CD4-positive, alpha-beta memory T cell (primary cell): ENCODE measurements around the gene ARID5B. TPM values are rescaled to one million over a fixed set of nuclear protein-coding genes. Genes with fewer than 3 reads are reported as not detected.
"Not testable (repeated sequence)": the region's sequence is repeated elsewhere in the genome, so short reads cannot be mapped to it uniquely, and the experiment has no call there.

Source experiments
- CTCF ChIA-PET: fragments of 350-600 bp; sonication (Branson Sonifier 250); formaldehyde crosslinking; loops from one replicate; lab custom pipeline; 2021; ENCODE audit warnings: inconsistent platforms; ENCODE audit not compliant: partially characterized antibody; lab: Charles Lee
- POLR2A ChIA-PET: fragments of 350-600 bp; sonication (Branson Sonifier 250); formaldehyde crosslinking; loops from one replicate; lab custom pipeline; 2021; ENCODE audit not compliant: partially characterized antibody; lab: Charles Lee
- DNase-seq, 5 donors: peaks; one replicate each; pipeline versions ENCODE4 v3.0.0 to v3.0.0-alpha.2; 2020 to 2022; ENCODE audit warnings: mixed read lengths in 1 of 5
- H3K27ac ChIP-seq: one replicate; pipeline ENCODE4 v1.7.0; 2013; ENCODE audit warnings: low read depth, low read length
- H3K27me3 ChIP-seq: 2 replicates; pipeline ENCODE4 v1.7.0; 2013; ENCODE audit warnings: mild to moderate bottlenecking, low read length, moderate library complexity; ENCODE audit not compliant: insufficient read depth
- H3K36me3 ChIP-seq: 2 replicates; pipeline ENCODE4 v1.7.0; 2013; ENCODE audit warnings: mild to moderate bottlenecking, low read length, moderate library complexity; ENCODE audit not compliant: insufficient read depth
- H3K4me1 ChIP-seq: 2 replicates; pipeline ENCODE4 v1.7.0; 2013; ENCODE audit warnings: mild to moderate bottlenecking, low read length, moderate library complexity; ENCODE audit not compliant: insufficient read depth
- H3K4me3 ChIP-seq, 2 donors: one replicate each; pipeline ENCODE4 v1.7.0; 2013; ENCODE audit warnings: low read length in 2 of 2, mild to moderate bottlenecking in 1 of 2
- H3K9me3 ChIP-seq, 2 donors: one replicate each; pipeline ENCODE4 v1.7.0; 2013; ENCODE audit warnings: low read length in 2 of 2, control low read depth in 1 of 2; ENCODE audit not compliant: control insufficient read depth in 1 of 2
- H3K27ac Mint-ChIP-seq, 7 donors: one replicate each; pipeline ENCODE4 v1.8.0; 2020 to 2021; ENCODE audit warnings: mixed read lengths in 7 of 7, mild to moderate bottlenecking in 6 of 7, inconsistent platforms in 3 of 7, moderate library complexity in 3 of 7
- H3K27me3 Mint-ChIP-seq, 2 donors: one replicate each; pipeline ENCODE4 v1.8.0; 2020 to 2021; ENCODE audit warnings: mixed read lengths in 2 of 2
- H3K36me3 Mint-ChIP-seq, 2 donors: one replicate each; pipeline ENCODE4 v1.8.0; 2020 to 2021; ENCODE audit warnings: mixed read lengths in 2 of 2, inconsistent platforms in 1 of 2, mild to moderate bottlenecking in 1 of 2
- H3K4me1 Mint-ChIP-seq, 4 donors: one replicate each; pipeline ENCODE4 v1.8.0; 2020 to 2021; ENCODE audit warnings: mixed read lengths in 4 of 4, mild to moderate bottlenecking in 1 of 4
- H3K4me3 Mint-ChIP-seq, 8 donors: one replicate each; pipeline ENCODE4 v1.8.0; 2020 to 2021; ENCODE audit warnings: mixed read lengths in 8 of 8, mild to moderate bottlenecking in 7 of 8, moderate library complexity in 6 of 8, inconsistent platforms in 3 of 8
- H3K9me3 Mint-ChIP-seq, 8 donors: one replicate each; pipeline ENCODE4 v1.8.0; 2020 to 2021; ENCODE audit warnings: mixed read lengths in 8 of 8, mild to moderate bottlenecking in 5 of 8, inconsistent platforms in 3 of 8, moderate library complexity in 1 of 8
- intact Hi-C: fragments of 100-400 bp; cut with micrococcal nuclease; formaldehyde crosslinking; loops from one replicate; pipeline ENCODE4 v1.15.1; 2023
- polyA plus RNA-seq, 2 donors: library from polyadenylated mRNA; unstranded; fragments of 300-500 nt; fragmentation: Illumina TruSeq; gene quantifications; one replicate each; pipeline ENCODE4 v1.2.3, GENCODE V29; 2021
- total RNA-seq, 2 experiments: library from RNA; stranded (reverse); gene quantifications; one replicate each; pipeline ENCODE4 v1.2.3, GENCODE V29; 2021

ARID5B gene
- total and polyA plus RNA-seq, 4 experiments from 2014 or later = 30.9 to 49.6 (median 41.9) TPM

DNA sequence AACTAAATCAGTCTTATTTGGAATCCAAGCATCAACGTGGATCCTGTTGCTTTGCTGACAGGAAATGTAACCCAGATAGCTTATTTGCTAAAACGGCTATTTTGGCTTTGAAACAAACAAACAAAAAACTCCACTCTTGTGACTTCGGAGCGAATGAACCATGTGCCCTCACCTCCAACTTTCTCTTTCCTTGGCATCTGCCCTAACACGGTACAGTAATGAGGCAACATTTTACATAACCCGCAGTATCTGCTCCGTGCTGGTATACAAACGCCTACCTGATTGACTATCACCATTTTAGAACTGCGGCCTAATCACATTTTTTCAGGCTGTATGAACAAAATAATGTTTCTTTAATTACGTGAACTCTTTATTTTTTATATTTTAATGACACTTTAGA, 37.5 kb upstream of the ARID5B start:
- intact Hi-C loops = no loop called here
- POLR2A ChIA-PET = no interaction called here
- Histone ChIP-seq H3K4me3 (no peak overlapping the region), H3K36me3 (no peaks in the 10 kb centered on the region), H3K4me1 (peaks cover 4% of the 10 kb centered on the region), H3K9me3 (no peaks in the 10 kb centered on the region), H3K27ac (no peak overlapping the region), H3K27me3 (no peaks in the 10 kb centered on the region)
- H3K9me3 Mint-ChIP-seq = no peaks in the 10 kb centered on the region
- no peak overlapping the region for H3K27ac Mint-ChIP-seq
- CTCF ChIA-PET = interaction anchor here (2.8 kb wide), 1 partner anchor 113 kb away, joined by 10 read pairs; no protein-coding TSS in a partner anchor
- H3K36me3 Mint-ChIP-seq = no peaks in the 10 kb centered on the region
- peaks cover 0 to 9% (median 3%) of the 10 kb centered on the region in 4 donors for H3K4me1 Mint-ChIP-seq
- DNase-seq = no peak
- H3K27me3 Mint-ChIP-seq = no peaks in the 10 kb centered on the region
- H3K4me3 Mint-ChIP-seq = no peak overlapping the region

DNA sequence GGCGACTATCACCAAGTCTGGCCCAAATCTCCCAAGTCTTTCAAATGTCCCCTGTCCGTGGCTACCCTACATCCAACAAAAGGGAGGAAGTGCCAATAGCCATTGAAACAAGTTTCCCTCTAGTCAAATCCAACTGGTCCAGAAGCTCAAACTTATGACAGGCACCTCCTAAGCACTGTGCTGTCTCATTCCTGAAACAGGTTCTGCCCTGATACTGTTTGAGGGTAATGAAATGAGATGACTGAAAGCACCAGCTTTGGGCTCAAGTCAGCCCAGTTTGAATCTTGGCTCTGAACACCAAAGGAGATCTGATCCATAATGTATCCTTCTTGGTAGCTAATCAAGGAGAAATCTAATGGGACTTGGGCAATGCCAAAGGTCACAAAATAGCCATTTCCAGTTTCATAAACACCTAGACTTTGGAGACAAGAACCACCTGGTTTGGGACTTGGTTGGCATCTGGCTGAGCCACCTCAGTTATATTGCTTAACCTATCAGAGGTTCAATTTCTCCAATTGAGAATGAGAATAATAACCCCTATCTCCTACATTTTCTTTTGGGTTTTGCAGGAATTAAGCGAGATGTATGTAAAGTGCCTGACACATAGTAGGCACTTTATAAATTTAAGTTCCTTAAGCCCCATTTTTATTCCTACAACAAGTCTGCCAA, 34.7 kb upstream of the ARID5B start:
- intact Hi-C loops = loop anchor here (5.0 kb wide), 1 partner anchor 905 kb away; no protein-coding TSS in a partner anchor
- Mint-ChIP-seq H3K4me3 (peak overlapping the region; percentile 53 to 83 (median 78)), H3K27ac (peak overlapping the region in 6 of 7 donors; percentile 24 to 83 (median 69)), H3K4me1 (peaks cover 0 to 9% (median 3%) of the 10 kb centered on the region in 4 donors), H3K27me3 (no peaks in the 10 kb centered on the region), H3K36me3 (no peaks in the 10 kb centered on the region), H3K9me3 (no peaks in the 10 kb centered on the region)
- no peaks in the 10 kb centered on the region for H3K9me3 ChIP-seq
- DNase-seq = no peak
- H3K27me3 ChIP-seq = no peaks in the 10 kb centered on the region
- H3K4me3 ChIP-seq = peak overlapping the region; percentile 20 to 42
- ChIA-PET POLR2A (interaction anchor here (0.6 to 3.5 kb wide), 9 partner anchors 10 to 1960 kb away, joined by 3 to 22 read pairs (median 4); partner anchors contain the start of gene CCDC6), CTCF (interaction anchor here (1.5 to 3.5 kb wide), 5 partner anchors 10 to 378 kb away, joined by 5 to 69 read pairs (median 7); partner anchors contain the start of gene ARID5B)
- peaks cover 4% of the 10 kb centered on the region for H3K4me1 ChIP-seq
- H3K27ac ChIP-seq = no peak overlapping the region
- no peaks in the 10 kb centered on the region for H3K36me3 ChIP-seq

DNA sequence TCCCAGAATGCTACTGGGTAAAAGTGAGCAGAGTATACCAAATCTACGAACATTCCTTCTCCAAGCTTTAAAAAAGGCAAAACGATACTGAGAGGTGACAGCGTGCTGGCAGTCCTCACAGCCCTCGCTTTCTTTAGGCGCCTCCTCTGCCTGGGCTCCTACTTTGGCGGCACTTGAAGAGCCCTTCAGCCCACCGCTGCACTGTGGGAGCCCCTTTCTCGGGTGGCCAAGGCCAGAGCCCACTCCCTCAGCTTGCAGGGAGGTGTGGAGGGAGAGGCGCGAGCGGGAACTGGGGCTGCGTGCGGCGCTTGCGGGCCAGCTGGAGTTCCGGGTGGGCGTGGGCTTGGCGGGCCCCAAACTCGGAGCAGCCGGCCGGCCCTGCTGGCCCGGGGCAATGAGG, 34.1 kb upstream of the ARID5B start:
- H3K4me3 ChIP-seq = peak overlapping the region; percentile 20 to 42
- ChIA-PET POLR2A (interaction anchor here (0.6 to 3.5 kb wide), 9 partner anchors 9 to 1961 kb away, joined by 3 to 22 read pairs (median 4); partner anchors contain the start of gene CCDC6), CTCF (interaction anchor here (0.9 to 3.5 kb wide), 8 partner anchors 10 to 378 kb away, joined by 3 to 69 read pairs (median 6); partner anchors contain the start of gene ARID5B)
- not testable (repeated sequence) for H3K36me3 ChIP-seq, DNase-seq, H3K27me3 Mint-ChIP-seq, H3K4me1 ChIP-seq, H3K9me3 ChIP-seq, H3K36me3 Mint-ChIP-seq, H3K27me3 ChIP-seq, H3K9me3 Mint-ChIP-seq, H3K4me1 Mint-ChIP-seq, H3K27ac ChIP-seq
- peak overlapping the region in 6 of 7 donors; percentile 24 to 83 (median 69) for H3K27ac Mint-ChIP-seq
- peak overlapping the region; percentile 53 to 83 (median 78) for H3K4me3 Mint-ChIP-seq
- intact Hi-C loops = loop anchor here (5.0 kb wide), 1 partner anchor 905 kb away; no protein-coding TSS in a partner anchor

DNA sequence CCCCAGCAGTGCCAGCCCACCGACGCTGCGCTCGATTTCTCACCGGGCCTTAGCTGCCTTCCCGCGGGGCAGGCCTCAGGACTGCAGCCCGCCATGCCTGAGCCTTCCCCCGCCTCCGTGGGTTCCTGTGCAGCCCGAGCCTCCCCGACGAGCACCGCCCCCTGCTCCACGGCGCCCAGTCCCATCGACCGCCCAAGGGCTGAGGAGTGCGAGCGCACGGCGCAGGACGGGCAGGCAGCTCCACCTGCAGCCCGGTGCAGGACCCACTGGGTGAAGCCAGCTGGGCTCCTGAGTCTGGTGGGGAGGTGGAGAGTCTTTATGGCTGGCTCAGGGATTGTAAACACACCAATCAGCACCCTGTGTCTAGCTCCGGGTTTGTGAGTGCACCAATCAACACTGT, 33.7 kb upstream of the ARID5B start:
- H3K4me1 ChIP-seq, H3K9me3 ChIP-seq, H3K27ac ChIP-seq, H3K36me3 Mint-ChIP-seq, H3K9me3 Mint-ChIP-seq, H3K4me1 Mint-ChIP-seq, H3K36me3 ChIP-seq, H3K27me3 Mint-ChIP-seq, H3K27me3 ChIP-seq: not testable (repeated sequence)
- ChIA-PET CTCF (interaction anchor here (0.8 to 3.5 kb wide), 10 partner anchors 9 to 377 kb away, joined by 3 to 69 read pairs (median 5); partner anchors contain the start of gene ARID5B), POLR2A (interaction anchor here (1.1 to 3.5 kb wide), 6 partner anchors 29 to 1961 kb away, joined by 3 to 22 read pairs (median 8); partner anchors contain the start of gene CCDC6)
- intact Hi-C loops = loop anchor here (1.0 to 5.0 kb wide), 3 partner anchors 34 to 906 kb away; no protein-coding TSS in a partner anchor
- H3K4me3 ChIP-seq = peak overlapping the region in 1 of 2 donors; percentile 5
- Mint-ChIP-seq H3K4me3 (peak overlapping the region; percentile 76 to 84 (median 81)), H3K27ac (peak overlapping the region in 5 of 7 donors; percentile 55 to 72 (median 63))
- peak; percentile 66 to 74 (median 71) for DNase-seq

DNA sequence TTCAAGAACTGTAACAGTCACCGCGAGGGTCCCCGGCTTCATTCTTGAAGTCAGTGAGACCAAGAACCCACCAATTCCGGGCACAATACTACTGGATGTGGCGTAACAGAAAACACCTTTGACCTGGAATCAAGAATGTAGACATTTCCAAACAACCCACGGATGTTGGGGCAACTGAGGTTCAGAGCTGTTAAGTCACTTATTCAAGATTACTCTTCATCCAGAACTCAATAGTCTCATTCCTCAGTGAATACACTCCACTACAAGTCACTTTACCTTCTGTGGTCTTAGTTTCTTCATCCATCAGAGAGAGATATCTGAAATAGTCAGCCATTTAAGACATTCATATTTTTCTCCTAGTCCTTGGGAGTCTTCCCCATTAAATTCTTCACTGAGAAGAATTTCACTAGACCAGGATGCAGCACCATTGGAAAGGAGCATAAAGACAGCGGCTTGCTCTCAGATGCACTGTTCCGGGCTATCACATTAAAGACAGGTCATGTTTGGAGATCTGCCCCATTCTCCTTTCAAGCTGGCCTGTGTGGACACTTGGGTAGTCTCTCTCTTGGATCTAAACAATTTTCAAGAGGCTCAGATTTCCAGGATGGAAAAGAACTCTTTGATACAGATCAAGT, 32.3 kb upstream of the ARID5B start:
- H3K36me3 ChIP-seq = no peaks in the 10 kb centered on the region
- DNase-seq = no peak
- intact Hi-C loops = loop anchor here (5.0 kb wide), 1 partner anchor 907 kb away; no protein-coding TSS in a partner anchor
- no peak overlapping the region for H3K4me3 ChIP-seq
- H3K27me3 ChIP-seq = no peaks in the 10 kb centered on the region
- H3K27ac ChIP-seq = no peak overlapping the region
- Mint-ChIP-seq H3K9me3 (no peaks in the 10 kb centered on the region), H3K4me1 (peaks cover 0 to 9% (median 3%) of the 10 kb centered on the region in 4 donors), H3K27ac (peak overlapping the region in 1 of 7 donors; percentile 62), H3K4me3 (peak overlapping the region in 3 of 8 donors; percentile 13 to 81 (median 28)), H3K27me3 (no peaks in the 10 kb centered on the region), H3K36me3 (no peaks in the 10 kb centered on the region)
- H3K9me3 ChIP-seq = no peaks in the 10 kb centered on the region
- ChIA-PET POLR2A (interaction anchor here (3.5 kb wide), 1 partner anchor 119 kb away, joined by 22 read pairs; no protein-coding TSS in a partner anchor), CTCF (interaction anchor here (1.3 to 3.5 kb wide), 3 partner anchors 30 to 121 kb away, joined by 3 to 69 read pairs (median 25); partner anchors contain the start of gene ARID5B)
- peaks cover 4% of the 10 kb centered on the region for H3K4me1 ChIP-seq

DNA sequence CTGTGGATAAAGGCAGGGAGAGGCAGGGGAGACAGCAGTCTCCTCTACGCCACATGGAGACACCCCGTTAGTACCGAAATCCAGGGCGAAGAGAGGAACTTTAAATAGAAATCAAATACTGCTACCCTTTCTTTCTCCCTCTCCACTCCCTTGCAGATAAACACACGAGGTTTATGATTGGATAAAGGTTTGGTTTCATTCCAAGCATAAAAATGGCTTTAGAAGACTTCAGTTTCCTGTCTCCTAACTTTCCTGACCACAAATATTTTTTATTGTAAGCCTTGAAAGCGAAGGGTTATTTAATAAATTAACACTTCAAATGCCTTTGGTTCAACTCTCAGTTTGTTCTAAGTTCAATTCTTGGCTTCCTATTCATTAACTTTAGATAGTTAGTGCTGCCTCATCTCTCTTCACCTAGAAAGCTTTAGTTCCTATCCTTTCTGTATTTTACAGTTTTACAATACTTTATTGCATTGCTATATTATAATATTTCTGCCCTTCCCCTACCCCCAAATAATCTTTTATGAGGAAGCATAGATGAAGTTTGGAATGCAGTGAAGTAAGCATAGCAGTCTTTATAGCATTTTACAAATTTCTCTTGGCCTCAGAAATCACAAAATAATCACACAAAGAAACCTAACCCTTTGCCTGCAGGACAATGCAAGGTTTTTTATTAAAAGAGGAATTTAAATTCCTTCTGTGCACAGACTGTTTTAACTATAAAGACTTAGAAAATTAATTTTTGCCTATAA, 31.5 kb upstream of the ARID5B start:
- Mint-ChIP-seq H3K27ac (no peak overlapping the region), H3K4me3 (peak overlapping the region in 1 of 8 donors; percentile 28), H3K27me3 (no peaks in the 10 kb centered on the region), H3K9me3 (no peaks in the 10 kb centered on the region), H3K36me3 (no peaks in the 10 kb centered on the region), H3K4me1 (peaks cover 0 to 9% (median 3%) of the 10 kb centered on the region in 4 donors)
- Histone ChIP-seq H3K9me3 (no peaks in the 10 kb centered on the region), H3K36me3 (no peaks in the 10 kb centered on the region), H3K4me1 (peaks cover 4% of the 10 kb centered on the region), H3K27ac (no peak overlapping the region), H3K4me3 (no peak overlapping the region), H3K27me3 (no peaks in the 10 kb centered on the region)
- ChIA-PET POLR2A (interaction anchor here (3.5 kb wide), 1 partner anchor 119 kb away, joined by 22 read pairs; no protein-coding TSS in a partner anchor), CTCF (interaction anchor here (1.3 to 3.5 kb wide), 3 partner anchors 29 to 122 kb away, joined by 3 to 69 read pairs (median 25); partner anchors contain the start of gene ARID5B)
- DNase-seq = no peak
- intact Hi-C loops = loop anchor here (5.0 kb wide), 1 partner anchor 908 kb away; no protein-coding TSS in a partner anchor
